Cardiac fibroblast (primary cell): ENCODE results near the gene AP2A2.
A peak's percentile ranks its signal among the peaks of the same experiment; 100 is the strongest.
"Not testable (repeated sequence)": the region's sequence is repeated elsewhere in the genome, so short reads cannot be mapped to it uniquely, and the experiment has no call there.

Experiments
- DNase-seq, 2 donors: peaks; one replicate each; pipeline versions ENCODE4 v3.0.0 to v3.0.0-alpha.2; 2010; ENCODE audit warnings: low read depth in 2 of 2
- H3K4me3 ChIP-seq, 2 donors: replicated peaks in 1 of 2; 1 replicate in 1 of 2; 2 replicates in 1 of 2; pipeline ENCODE4 v1.5.1; 2011; ENCODE audit warnings: low read depth in 2 of 2, low read length in 2 of 2, mild to moderate bottlenecking in 2 of 2, moderate library complexity in 1 of 2
- CTCF ChIP-seq: IDR thresholded peaks from one replicate; pipeline ENCODE4 v1.5.1; 2011; ENCODE audit warnings: low read depth, mild to moderate bottlenecking, low read length, inconsistent platforms

AP2A2 gene

DNA sequence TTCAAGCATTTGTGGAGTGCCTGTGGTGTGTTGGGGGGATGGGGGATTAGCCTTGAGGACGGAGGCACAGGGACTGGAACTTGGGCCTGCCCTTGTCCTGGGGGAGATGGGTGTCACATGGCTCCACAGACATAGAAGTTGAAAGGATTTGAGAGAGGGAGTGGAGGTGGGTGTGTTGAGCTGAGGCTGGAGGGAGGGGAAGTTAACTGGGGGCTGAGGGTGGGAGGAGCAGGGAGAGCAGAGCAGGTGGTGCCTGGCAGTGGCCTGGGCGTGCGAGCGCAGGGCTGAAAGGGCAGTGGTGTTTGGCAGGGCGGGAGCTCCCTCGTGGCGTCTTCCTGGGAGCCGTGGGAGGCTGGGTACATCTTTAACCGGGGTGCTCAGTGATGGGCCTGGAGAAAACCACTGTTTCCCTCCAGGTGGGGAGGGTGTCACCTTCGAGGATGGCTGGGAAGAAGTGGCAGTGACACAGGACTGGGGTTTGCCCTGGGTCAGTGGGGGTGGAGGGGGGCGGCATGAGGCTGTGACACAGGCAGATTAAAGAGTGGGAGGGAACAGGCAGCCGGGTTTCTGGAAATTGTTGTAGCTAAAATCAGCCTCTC lies 45.5 kb downstream of the AP2A2 start:
- DNase-seq, result no peak
- no peak for TF ChIP-seq CTCF
- no peak overlapping the region for H3K4me3 ChIP-seq

DNA sequence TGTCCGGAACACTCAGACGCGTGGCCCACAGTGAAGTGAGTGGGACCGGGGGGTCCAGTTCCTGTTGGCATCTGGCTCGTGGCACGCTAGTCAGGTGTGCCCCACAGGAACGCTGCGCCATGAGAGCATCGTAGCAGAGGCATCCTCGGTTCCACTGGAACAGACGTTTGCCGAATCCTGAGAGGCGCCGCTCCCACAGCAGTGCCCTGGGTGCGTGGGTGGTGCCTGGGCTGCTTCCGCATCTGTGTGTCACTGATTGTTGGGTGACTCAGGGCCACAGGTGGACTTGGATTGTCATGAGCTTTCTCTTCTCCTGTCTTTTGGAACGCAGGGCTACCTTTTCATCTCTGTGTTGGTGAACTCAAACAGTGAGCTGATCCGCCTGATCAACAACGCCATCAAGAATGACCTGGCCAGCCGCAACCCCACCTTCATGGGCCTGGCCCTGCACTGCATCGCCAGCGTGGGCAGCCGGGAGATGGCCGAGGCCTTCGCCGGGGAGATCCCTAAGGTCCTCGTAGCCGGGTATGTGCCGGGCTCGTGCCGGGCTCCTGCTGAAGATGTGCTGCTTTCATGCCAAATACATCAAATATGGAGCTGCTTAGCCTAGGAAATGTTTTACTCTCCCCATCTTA lies 46.2 kb downstream of the AP2A2 start:
- no peak for TF ChIP-seq CTCF
- no peak overlapping the region for H3K4me3 ChIP-seq
- DNase-seq, result no peak

DNA sequence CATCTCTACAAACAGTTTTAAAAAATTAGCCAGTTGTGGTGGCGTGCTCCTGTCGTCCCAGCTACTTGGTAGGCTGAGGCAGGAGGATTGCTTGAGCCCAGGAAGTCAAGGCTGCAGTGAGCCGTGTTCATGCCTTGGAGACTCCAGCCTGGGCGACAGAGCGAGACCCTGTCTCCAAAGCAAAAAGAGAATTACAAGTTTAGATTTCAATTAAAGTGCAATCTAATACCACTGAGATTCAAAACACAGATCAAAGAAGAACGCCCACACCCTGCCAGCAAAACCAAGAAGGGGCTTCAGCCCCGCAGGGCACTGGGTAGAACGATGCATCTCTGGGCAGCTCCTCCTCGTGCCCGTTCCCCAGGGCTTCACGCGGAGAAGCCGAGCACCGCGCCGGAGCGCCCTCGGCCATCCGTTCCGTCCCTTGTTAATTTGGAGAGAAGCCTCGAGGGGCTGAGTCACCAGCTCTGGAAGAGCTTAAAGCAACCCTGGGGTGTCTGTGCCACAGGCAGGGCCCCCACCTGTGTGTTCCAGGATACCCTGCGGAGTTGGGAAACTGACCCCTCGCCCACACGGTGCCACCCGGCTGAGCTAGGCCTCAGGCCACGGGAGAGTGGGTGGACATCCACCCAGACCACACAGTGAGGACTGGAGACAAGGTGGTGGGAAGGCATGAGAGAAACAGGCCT lies 47.0 kb downstream of the AP2A2 start:
- no peak for TF ChIP-seq CTCF
- DNase-seq, result no peak
- H3K4me3 ChIP-seq, result no peak overlapping the region

DNA sequence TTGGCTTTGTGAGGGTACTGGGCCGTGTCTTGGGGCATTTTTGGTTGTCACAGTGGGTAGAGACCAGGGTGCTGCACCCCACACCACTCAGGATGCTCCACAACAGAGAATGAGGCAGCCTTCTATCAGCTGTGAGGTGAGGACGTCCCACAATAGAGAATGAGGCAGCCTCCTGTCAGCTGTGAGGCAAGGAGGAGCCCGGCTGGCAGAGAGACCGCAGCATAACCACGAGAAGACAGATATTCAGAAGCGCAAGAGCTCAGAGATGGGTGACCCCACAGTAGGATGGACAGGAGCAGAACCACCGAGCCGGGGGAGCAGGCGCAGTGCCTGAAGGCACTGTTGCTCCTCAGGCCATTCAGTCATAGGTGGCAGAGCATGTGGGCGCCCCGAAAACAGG lies 47.6 kb downstream of the AP2A2 start:
- no peak overlapping the region for H3K4me3 ChIP-seq
- DNase-seq, result no peak
- TF ChIP-seq CTCF, result no peak

GRCh38 chr11:975376-975775 lies 49.7 kb downstream of the AP2A2 start:
- H3K4me3 ChIP-seq, DNase-seq: not testable (repeated sequence)

DNA sequence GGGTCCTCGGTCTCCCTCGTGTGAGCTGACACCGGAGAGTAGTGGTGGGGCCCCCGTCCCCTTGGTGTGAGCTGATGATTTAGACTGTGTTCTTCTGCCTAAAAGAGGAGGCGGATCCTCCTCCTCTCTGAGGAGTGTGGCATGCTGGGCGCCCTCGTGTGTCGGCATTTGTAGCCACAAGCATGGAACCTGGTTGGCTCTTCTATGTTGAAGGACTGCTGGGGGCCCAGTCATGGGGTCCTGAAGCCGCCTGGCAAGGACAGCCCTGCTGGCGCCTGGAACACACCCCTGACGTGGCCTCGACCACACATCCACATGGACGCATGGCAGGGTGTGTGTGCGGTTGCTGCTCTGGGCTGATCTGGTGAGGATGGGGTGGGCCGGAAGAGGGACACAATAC lies 50.2 kb downstream of the AP2A2 start:
- H3K4me3 ChIP-seq, result no peak overlapping the region
- peak; percentile 57 to 59 for DNase-seq
- peak; percentile 22 for TF ChIP-seq CTCF

GRCh38 chr11:976431-977160 lies 50.9 kb downstream of the AP2A2 start:
- no peak for TF ChIP-seq CTCF
- DNase-seq, result peak; percentile 25 to 61
- H3K4me3 ChIP-seq, result no peak overlapping the region
